Activated CD4-positive, CD25-positive, alpha-beta regulatory T cell (primary cell): ENCODE results near the gene UBP1.
"Not testable (repeated sequence)": the region's sequence is repeated elsewhere in the genome, so short reads cannot be mapped to it uniquely, and the experiment has no call there.

Source experiments
- DNase-seq, 4 experiments: peaks; one replicate each; lab custom pipeline; 2025; lab: John Stamatoyannopoulos, UW

The UBP1 gene

GRCh38 chr3:33433843-33434242, 6.4 kb downstream of the UBP1 start:
- no peak for DNase-seq

- no peak for DNase-seq
Measured at GRCh38 chr3:33430571-33430970, 9.6 kb downstream of the UBP1 start.

- no peak for DNase-seq
Measured at GRCh38 chr3:33430061-33430460, 10.1 kb downstream of the UBP1 start.

GRCh38 chr3:33429306-33429705, 10.9 kb downstream of the UBP1 start:
- DNase-seq, result not testable (repeated sequence)

- no peak for DNase-seq
Measured at GRCh38 chr3:33428734-33429133, 11.5 kb downstream of the UBP1 start.

- no peak for DNase-seq
Measured at GRCh38 chr3:33426630-33427317, 13.4 kb downstream of the UBP1 start.

- DNase-seq, result no peak
Measured at GRCh38 chr3:33426068-33426467, 14.1 kb downstream of the UBP1 start.

GRCh38 chr3:33425453-33425852, 14.8 kb downstream of the UBP1 start:
- no peak for DNase-seq

- DNase-seq, result no peak
Measured at GRCh38 chr3:33424606-33425452, 15.4 kb downstream of the UBP1 start.

- DNase-seq, result no peak
Measured at GRCh38 chr3:33420966-33421365, 19.2 kb downstream of the UBP1 start.

GRCh38 chr3:33419948-33420347, 20.3 kb downstream of the UBP1 start:
- DNase-seq, result no peak

- DNase-seq, result no peak
Measured at GRCh38 chr3:33417066-33417673, 23.0 kb downstream of the UBP1 start.

- not testable (repeated sequence) for DNase-seq
Measured at GRCh38 chr3:33410816-33411215, 29.4 kb downstream of the UBP1 start.

- no peak for DNase-seq
Measured at GRCh38 chr3:33403756-33404155, 36.4 kb downstream of the UBP1 start.

GRCh38 chr3:33402936-33403335, 37.3 kb downstream of the UBP1 start:
- no peak for DNase-seq

GRCh38 chr3:33401781-33402180, 38.4 kb downstream of the UBP1 start:
- DNase-seq, result no peak

- DNase-seq, result no peak
Measured at GRCh38 chr3:33398410-33398809, 41.8 kb downstream of the UBP1 start.

- no peak for DNase-seq
Measured at GRCh38 chr3:33395900-33396299, 44.3 kb downstream of the UBP1 start.

- no peak for DNase-seq
Measured at GRCh38 chr3:33394403-33395054, 45.7 kb downstream of the UBP1 start.

GRCh38 chr3:33392703-33393125, 47.5 kb downstream of the UBP1 start:
- no peak for DNase-seq

GRCh38 chr3:33392144-33392543, 48.1 kb downstream of the UBP1 start:
- DNase-seq, result no peak

- DNase-seq, result no peak
Measured at GRCh38 chr3:33391255-33391995, 48.8 kb downstream of the UBP1 start.
